H9 (cell line): ENCODE data around the gene SV2C. TPM values are rescaled to one million over a fixed set of nuclear protein-coding genes. Genes with fewer than 3 reads are reported as not detected.

Experiments
- DNase-seq: peaks from one replicate; pipeline ENCODE4 v3.0.0-alpha.2; 2017
- H2AFZ ChIP-seq: one replicate; pipeline ENCODE4 v1.6.1; 2013; ENCODE audit warnings: mild to moderate bottlenecking, low read length, control low read depth, moderate library complexity
- H2AK5ac ChIP-seq: 2 replicates; pipeline ENCODE4 v1.6.1; 2013; ENCODE audit warnings: low read length, control low read depth, mixed read lengths; ENCODE audit not compliant: insufficient read length
- H2BK120ac ChIP-seq: one replicate; pipeline ENCODE4 v1.6.1; 2013; ENCODE audit warnings: low read depth, mild to moderate bottlenecking, low read length, control low read depth, inconsistent platforms; ENCODE audit not compliant: poor library complexity, severe bottlenecking
- H2BK12ac ChIP-seq: 2 replicates; pipeline ENCODE4 v1.6.1; 2013; ENCODE audit warnings: low read length, control low read depth, mixed read lengths, low read depth; ENCODE audit not compliant: insufficient read length
- H2BK15ac ChIP-seq: 2 replicates; pipeline ENCODE4 v1.6.1; 2013; ENCODE audit warnings: low read depth, low read length, control low read depth
- H2BK20ac ChIP-seq: one replicate; pipeline ENCODE4 v1.6.1; 2013; ENCODE audit warnings: low read depth, mild to moderate bottlenecking, low read length, control low read depth, inconsistent platforms; ENCODE audit not compliant: poor library complexity, severe bottlenecking
- H2BK5ac ChIP-seq: 2 replicates; pipeline ENCODE4 v1.6.1; 2013; ENCODE audit warnings: low read length, control low read depth, mixed read lengths; ENCODE audit not compliant: insufficient read length
- H3K14ac ChIP-seq: 2 replicates; pipeline ENCODE4 v1.6.1; 2013; ENCODE audit warnings: low read length, control low read depth; ENCODE audit not compliant: insufficient read depth
- H3K18ac ChIP-seq: 2 replicates; pipeline ENCODE4 v1.6.1; 2013; ENCODE audit warnings: low read depth, mild to moderate bottlenecking, mixed read lengths, low read length, control low read depth; ENCODE audit not compliant: insufficient read length
- H3K23ac ChIP-seq: 2 replicates; pipeline ENCODE4 v1.6.1; 2013; ENCODE audit warnings: low read length, control low read depth, mixed read lengths, low read depth; ENCODE audit not compliant: insufficient read length
- H3K23me2 ChIP-seq: 2 replicates; pipeline ENCODE4 v1.6.1; 2013; ENCODE audit warnings: low read depth, mild to moderate bottlenecking, mixed read lengths, low read length, control low read depth; ENCODE audit not compliant: insufficient read length, poor library complexity, severe bottlenecking
- H3K27ac ChIP-seq: 2 replicates; pipeline ENCODE4 v1.5.1; 2013; ENCODE audit warnings: low read length, control low read depth, mixed read lengths, low read depth; ENCODE audit not compliant: insufficient read length
- H3K27me3 ChIP-seq: 2 replicates; pipeline ENCODE4 v1.6.1; 2013; ENCODE audit warnings: low read length, control low read depth, inconsistent platforms; ENCODE audit not compliant: insufficient read depth
- H3K4ac ChIP-seq: 2 replicates; pipeline ENCODE4 v1.6.1; 2013; ENCODE audit warnings: low read depth, mild to moderate bottlenecking, control low read depth, inconsistent platforms, low read length, moderate library complexity
- H3K4me1 ChIP-seq: 2 replicates; pipeline ENCODE4 v1.6.1; 2013; ENCODE audit warnings: low read length, control low read depth, inconsistent platforms; ENCODE audit not compliant: insufficient read depth
- H3K4me2 ChIP-seq: 2 replicates; pipeline ENCODE4 v1.6.1; 2013; ENCODE audit warnings: low read length, control low read depth, mixed read lengths; ENCODE audit not compliant: insufficient read length, insufficient read depth
- H3K56ac ChIP-seq: 2 replicates; pipeline ENCODE4 v1.6.1; 2013; ENCODE audit warnings: low read depth, mild to moderate bottlenecking, mixed read lengths, low read length, control low read depth; ENCODE audit not compliant: insufficient read length
- H3K79me1 ChIP-seq: 2 replicates; pipeline ENCODE4 v1.6.1; 2013; ENCODE audit warnings: low read depth, mild to moderate bottlenecking, moderate library complexity, low read length, control low read depth, inconsistent platforms; ENCODE audit not compliant: insufficient read depth, poor library complexity, severe bottlenecking
- H3K79me2 ChIP-seq: 2 replicates; pipeline ENCODE4 v1.6.1; 2013; ENCODE audit warnings: low read length, control low read depth, inconsistent platforms; ENCODE audit not compliant: insufficient read depth
- H3K9ac ChIP-seq: 2 replicates; pipeline ENCODE4 v1.6.1; 2013; ENCODE audit warnings: low read length, control low read depth, mixed read lengths; ENCODE audit not compliant: insufficient read length; ENCODE audit errors: extremely low read depth
- H3K9me3 ChIP-seq: one replicate; pipeline ENCODE4 v1.6.1; 2013; ENCODE audit warnings: low read depth, low read length, inconsistent platforms; ENCODE audit not compliant: control insufficient read depth
- H3T11ph ChIP-seq: one replicate; pipeline ENCODE4 v1.6.1; 2013; ENCODE audit warnings: mild to moderate bottlenecking, low read length, control low read depth, inconsistent platforms
- H4K20me1 ChIP-seq: one replicate; pipeline ENCODE4 v1.6.1; 2013; ENCODE audit not compliant: control insufficient read depth, insufficient read length, insufficient read depth
- H4K5ac ChIP-seq: 2 replicates; pipeline ENCODE4 v1.6.1; 2013; ENCODE audit warnings: low read depth, mild to moderate bottlenecking, mixed read lengths, low read length, control low read depth; ENCODE audit not compliant: insufficient read length
- H4K8ac ChIP-seq: replicated peaks from 2 replicates; pipeline ENCODE4 v1.6.1; 2013; ENCODE audit warnings: low read length, control low read depth, mixed read lengths, low read depth; ENCODE audit not compliant: insufficient read length
- H4K91ac ChIP-seq: 2 replicates; pipeline ENCODE4 v1.6.1; 2013; ENCODE audit warnings: low read depth, mild to moderate bottlenecking, moderate library complexity, mixed read lengths, low read length, control low read depth; ENCODE audit not compliant: insufficient read length
- H3K27ac Mint-ChIP-seq, 3 experiments: 2 replicates in 2 of 3; 3 replicates in 1 of 3; pipeline ENCODE4 v1.8.0; 2020 to 2021; ENCODE audit warnings: mixed read lengths in 3 of 3, mild to moderate bottlenecking in 1 of 3, moderate library complexity in 1 of 3
- H3K27me3 Mint-ChIP-seq: 2 replicates; pipeline ENCODE4 v1.8.0; 2021; ENCODE audit warnings: low read depth, mild to moderate bottlenecking, moderate library complexity, mixed read lengths
- H3K36me3 Mint-ChIP-seq, 3 experiments: 2 replicates in 2 of 3; 3 replicates in 1 of 3; pipeline ENCODE4 v1.8.0; 2020 to 2021; ENCODE audit warnings: low read depth in 3 of 3, mixed read lengths in 3 of 3; ENCODE audit not compliant: insufficient read depth in 1 of 3
- H3K4me1 Mint-ChIP-seq, 2 experiments: 2 replicates each; pipeline ENCODE4 v1.8.0; 2020; ENCODE audit warnings: mixed read lengths in 2 of 2
- H3K4me3 Mint-ChIP-seq, 2 experiments: 2 replicates in 1 of 2; 3 replicates in 1 of 2; pipeline ENCODE4 v1.8.0; 2020 to 2021; ENCODE audit warnings: mild to moderate bottlenecking in 2 of 2, mixed read lengths in 2 of 2, moderate library complexity in 1 of 2
- H3K9me3 Mint-ChIP-seq, 2 experiments: 2 replicates in 1 of 2; 3 replicates in 1 of 2; pipeline ENCODE4 v1.8.0; 2020; ENCODE audit warnings: mild to moderate bottlenecking in 2 of 2, mixed read lengths in 2 of 2, moderate library complexity in 1 of 2
- CTCF ChIP-seq: fragments of 200-600 bp; sonication (generic); conservative IDR thresholded peaks from 3 replicates; pipeline ENCODE4 v1.8.0; 2021; ENCODE audit warnings: antibody characterized with exemption, mild to moderate bottlenecking
- WGBS: extraction: QIAGEN DNeasy Blood & Tissue Kit; methylation state at CpG from one replicate; pipeline ENCODE4 v1.1.7; 2013; ENCODE audit warnings: missing lambda C conversion rate, low lambda C conversion rate, mixed read lengths; ENCODE audit not compliant: insufficient read length; ENCODE audit errors: extremely low coverage; 5-methylcytosine and 5-hydroxymethylcytosine counted together
- total RNA-seq: library from RNA; stranded (reverse); gene quantifications from 2 replicates; pipeline ENCODE4 v1.2.1, GENCODE V29; 2021

The SV2C gene
- total RNA-seq, 1 experiment from 2014 or later = 0.09 TPM

- H3K9me3 ChIP-seq = no peaks in the 10 kb centered on the region
- no peak overlapping the region for H3T11ph ChIP-seq
- no peak overlapping the region for H3K4ac ChIP-seq
- no peak overlapping the region for H4K91ac ChIP-seq
- H3K79me1 ChIP-seq = no peaks in the 10 kb centered on the region
- no peak overlapping the region for H2BK12ac ChIP-seq
- no peak overlapping the region for H3K18ac ChIP-seq
- H3K27me3 ChIP-seq = no peaks in the 10 kb centered on the region
- H3K56ac ChIP-seq = no peak overlapping the region
- no peaks in the 10 kb centered on the region for H4K20me1 ChIP-seq
- no peak overlapping the region for H2BK5ac ChIP-seq
- no peak overlapping the region for H2BK20ac ChIP-seq
- TF ChIP-seq CTCF = no peak
- peak overlapping the region in 2 of 3 experiments; percentile 0 to 3; a peak in 4 of 7 replicates for H3K27ac Mint-ChIP-seq
- H3K27me3 Mint-ChIP-seq = peaks cover 2% of the 10 kb centered on the region
- H3K23me2 ChIP-seq = no peaks in the 10 kb centered on the region
- H3K9ac ChIP-seq = no peak overlapping the region
- no peak overlapping the region for H2AK5ac ChIP-seq
- no peaks in the 10 kb centered on the region for H3K79me2 ChIP-seq
- H3K36me3 Mint-ChIP-seq = peaks cover 5 to 7% (median 6%) of the 10 kb centered on the region in 3 experiments
- no peak overlapping the region for H3K4me3 Mint-ChIP-seq
- peaks cover 6% of the 10 kb centered on the region; the same call in 1 of the 2 replicates for H3K4me1 ChIP-seq
- no peak overlapping the region for H3K4me2 ChIP-seq
- no peak overlapping the region for H2AFZ ChIP-seq
- H4K5ac ChIP-seq = no peak overlapping the region
- H3K23ac ChIP-seq = no peak overlapping the region
- H4K8ac ChIP-seq = no peak overlapping the region
- H2BK15ac ChIP-seq = no peak overlapping the region
- no peak overlapping the region for H2BK120ac ChIP-seq
- H3K27ac ChIP-seq = no peak overlapping the region
- no peak for DNase-seq
- peaks cover 24 to 30% of the 10 kb centered on the region in 2 experiments for H3K4me1 Mint-ChIP-seq
- no peak overlapping the region for H3K14ac ChIP-seq
- H3K9me3 Mint-ChIP-seq = peaks cover 5 to 7% of the 10 kb centered on the region in 2 experiments
- WGBS = no CpG with 5 or more reads among the region's 7 CpGs
Measured at GRCh38 chr5:76341651-76342334, 258.6 kb downstream of the SV2C start.
